H9 (cell line): ENCODE results near the gene TSPAN18. TPM values are rescaled to one million over a fixed set of nuclear protein-coding genes. Genes with fewer than 3 reads are reported as not detected.

Experiments
- DNase-seq: peaks from one replicate; pipeline ENCODE4 v3.0.0-alpha.2; 2017
- H2AFZ ChIP-seq: one replicate; pipeline ENCODE4 v1.6.1; 2013; ENCODE audit warnings: mild to moderate bottlenecking, low read length, control low read depth, moderate library complexity
- H2AK5ac ChIP-seq: 2 replicates; pipeline ENCODE4 v1.6.1; 2013; ENCODE audit warnings: low read length, control low read depth, mixed read lengths; ENCODE audit not compliant: insufficient read length
- H2BK120ac ChIP-seq: one replicate; pipeline ENCODE4 v1.6.1; 2013; ENCODE audit warnings: low read depth, mild to moderate bottlenecking, low read length, control low read depth, inconsistent platforms; ENCODE audit not compliant: poor library complexity, severe bottlenecking
- H2BK12ac ChIP-seq: 2 replicates; pipeline ENCODE4 v1.6.1; 2013; ENCODE audit warnings: low read length, control low read depth, mixed read lengths, low read depth; ENCODE audit not compliant: insufficient read length
- H2BK15ac ChIP-seq: 2 replicates; pipeline ENCODE4 v1.6.1; 2013; ENCODE audit warnings: low read depth, low read length, control low read depth
- H2BK20ac ChIP-seq: one replicate; pipeline ENCODE4 v1.6.1; 2013; ENCODE audit warnings: low read depth, mild to moderate bottlenecking, low read length, control low read depth, inconsistent platforms; ENCODE audit not compliant: poor library complexity, severe bottlenecking
- H2BK5ac ChIP-seq: 2 replicates; pipeline ENCODE4 v1.6.1; 2013; ENCODE audit warnings: low read length, control low read depth, mixed read lengths; ENCODE audit not compliant: insufficient read length
- H3K14ac ChIP-seq: 2 replicates; pipeline ENCODE4 v1.6.1; 2013; ENCODE audit warnings: low read length, control low read depth; ENCODE audit not compliant: insufficient read depth
- H3K18ac ChIP-seq: 2 replicates; pipeline ENCODE4 v1.6.1; 2013; ENCODE audit warnings: low read depth, mild to moderate bottlenecking, mixed read lengths, low read length, control low read depth; ENCODE audit not compliant: insufficient read length
- H3K23ac ChIP-seq: 2 replicates; pipeline ENCODE4 v1.6.1; 2013; ENCODE audit warnings: low read length, control low read depth, mixed read lengths, low read depth; ENCODE audit not compliant: insufficient read length
- H3K23me2 ChIP-seq: 2 replicates; pipeline ENCODE4 v1.6.1; 2013; ENCODE audit warnings: low read depth, mild to moderate bottlenecking, mixed read lengths, low read length, control low read depth; ENCODE audit not compliant: insufficient read length, poor library complexity, severe bottlenecking
- H3K27ac ChIP-seq: 2 replicates; pipeline ENCODE4 v1.5.1; 2013; ENCODE audit warnings: low read length, control low read depth, mixed read lengths, low read depth; ENCODE audit not compliant: insufficient read length
- H3K27me3 ChIP-seq: 2 replicates; pipeline ENCODE4 v1.6.1; 2013; ENCODE audit warnings: low read length, control low read depth, inconsistent platforms; ENCODE audit not compliant: insufficient read depth
- H3K4ac ChIP-seq: 2 replicates; pipeline ENCODE4 v1.6.1; 2013; ENCODE audit warnings: low read depth, mild to moderate bottlenecking, control low read depth, inconsistent platforms, low read length, moderate library complexity
- H3K4me1 ChIP-seq: 2 replicates; pipeline ENCODE4 v1.6.1; 2013; ENCODE audit warnings: low read length, control low read depth, inconsistent platforms; ENCODE audit not compliant: insufficient read depth
- H3K4me2 ChIP-seq: 2 replicates; pipeline ENCODE4 v1.6.1; 2013; ENCODE audit warnings: low read length, control low read depth, mixed read lengths; ENCODE audit not compliant: insufficient read length, insufficient read depth
- H3K56ac ChIP-seq: 2 replicates; pipeline ENCODE4 v1.6.1; 2013; ENCODE audit warnings: low read depth, mild to moderate bottlenecking, mixed read lengths, low read length, control low read depth; ENCODE audit not compliant: insufficient read length
- H3K79me1 ChIP-seq: 2 replicates; pipeline ENCODE4 v1.6.1; 2013; ENCODE audit warnings: low read depth, mild to moderate bottlenecking, moderate library complexity, low read length, control low read depth, inconsistent platforms; ENCODE audit not compliant: insufficient read depth, poor library complexity, severe bottlenecking
- H3K79me2 ChIP-seq: 2 replicates; pipeline ENCODE4 v1.6.1; 2013; ENCODE audit warnings: low read length, control low read depth, inconsistent platforms; ENCODE audit not compliant: insufficient read depth
- H3K9ac ChIP-seq: 2 replicates; pipeline ENCODE4 v1.6.1; 2013; ENCODE audit warnings: low read length, control low read depth, mixed read lengths; ENCODE audit not compliant: insufficient read length; ENCODE audit errors: extremely low read depth
- H3K9me3 ChIP-seq: one replicate; pipeline ENCODE4 v1.6.1; 2013; ENCODE audit warnings: low read depth, low read length, inconsistent platforms; ENCODE audit not compliant: control insufficient read depth
- H3T11ph ChIP-seq: one replicate; pipeline ENCODE4 v1.6.1; 2013; ENCODE audit warnings: mild to moderate bottlenecking, low read length, control low read depth, inconsistent platforms
- H4K20me1 ChIP-seq: one replicate; pipeline ENCODE4 v1.6.1; 2013; ENCODE audit not compliant: control insufficient read depth, insufficient read length, insufficient read depth
- H4K5ac ChIP-seq: 2 replicates; pipeline ENCODE4 v1.6.1; 2013; ENCODE audit warnings: low read depth, mild to moderate bottlenecking, mixed read lengths, low read length, control low read depth; ENCODE audit not compliant: insufficient read length
- H4K8ac ChIP-seq: replicated peaks from 2 replicates; pipeline ENCODE4 v1.6.1; 2013; ENCODE audit warnings: low read length, control low read depth, mixed read lengths, low read depth; ENCODE audit not compliant: insufficient read length
- H4K91ac ChIP-seq: 2 replicates; pipeline ENCODE4 v1.6.1; 2013; ENCODE audit warnings: low read depth, mild to moderate bottlenecking, moderate library complexity, mixed read lengths, low read length, control low read depth; ENCODE audit not compliant: insufficient read length
- H3K27ac Mint-ChIP-seq, 3 experiments: 2 replicates in 2 of 3; 3 replicates in 1 of 3; pipeline ENCODE4 v1.8.0; 2020 to 2021; ENCODE audit warnings: mixed read lengths in 3 of 3, mild to moderate bottlenecking in 1 of 3, moderate library complexity in 1 of 3
- H3K27me3 Mint-ChIP-seq: 2 replicates; pipeline ENCODE4 v1.8.0; 2021; ENCODE audit warnings: low read depth, mild to moderate bottlenecking, moderate library complexity, mixed read lengths
- H3K36me3 Mint-ChIP-seq, 3 experiments: 2 replicates in 2 of 3; 3 replicates in 1 of 3; pipeline ENCODE4 v1.8.0; 2020 to 2021; ENCODE audit warnings: low read depth in 3 of 3, mixed read lengths in 3 of 3; ENCODE audit not compliant: insufficient read depth in 1 of 3
- H3K4me1 Mint-ChIP-seq, 2 experiments: 2 replicates each; pipeline ENCODE4 v1.8.0; 2020; ENCODE audit warnings: mixed read lengths in 2 of 2
- H3K4me3 Mint-ChIP-seq, 2 experiments: 2 replicates in 1 of 2; 3 replicates in 1 of 2; pipeline ENCODE4 v1.8.0; 2020 to 2021; ENCODE audit warnings: mild to moderate bottlenecking in 2 of 2, mixed read lengths in 2 of 2, moderate library complexity in 1 of 2
- H3K9me3 Mint-ChIP-seq, 2 experiments: 2 replicates in 1 of 2; 3 replicates in 1 of 2; pipeline ENCODE4 v1.8.0; 2020; ENCODE audit warnings: mild to moderate bottlenecking in 2 of 2, mixed read lengths in 2 of 2, moderate library complexity in 1 of 2
- CTCF ChIP-seq: fragments of 200-600 bp; sonication (generic); conservative IDR thresholded peaks from 3 replicates; pipeline ENCODE4 v1.8.0; 2021; ENCODE audit warnings: antibody characterized with exemption, mild to moderate bottlenecking
- WGBS: extraction: QIAGEN DNeasy Blood & Tissue Kit; methylation state at CpG from one replicate; pipeline ENCODE4 v1.1.7; 2013; ENCODE audit warnings: missing lambda C conversion rate, low lambda C conversion rate, mixed read lengths; ENCODE audit not compliant: insufficient read length; ENCODE audit errors: extremely low coverage; 5-methylcytosine and 5-hydroxymethylcytosine counted together
- total RNA-seq: library from RNA; stranded (reverse); gene quantifications from 2 replicates; pipeline ENCODE4 v1.2.1, GENCODE V29; 2021

The TSPAN18 gene
- total RNA-seq, 1 experiment from 2014 or later = 25.3 TPM

GRCh38 chr11:44934110-44934509 lies 207.3 kb downstream of the TSPAN18 start:
- Mint-ChIP-seq H3K36me3 (peaks cover 3 to 29% (median 21%) of the 10 kb centered on the region in 3 experiments; a peak in 6 of 7 replicates), H3K27ac (no peak overlapping the region), H3K4me1 (peaks cover 25 to 55% of the 10 kb centered on the region in 2 experiments), H3K9me3 (no peaks in the 10 kb centered on the region), H3K27me3 (peaks cover 7% of the 10 kb centered on the region), H3K4me3 (no peak overlapping the region)
- H2BK5ac ChIP-seq = no peak overlapping the region
- no peak overlapping the region for H2BK20ac ChIP-seq
- H3K4me1 ChIP-seq = peaks cover 2% of the 10 kb centered on the region; the same call in 1 of the 2 replicates
- H4K8ac ChIP-seq = no peak overlapping the region
- no peak overlapping the region for H2AK5ac ChIP-seq
- no peak overlapping the region for H3K23ac ChIP-seq
- no peak overlapping the region for H3K14ac ChIP-seq
- no peak overlapping the region for H2BK120ac ChIP-seq
- H3K9ac ChIP-seq = no peak overlapping the region
- no peak for DNase-seq
- no peak overlapping the region for H4K5ac ChIP-seq
- H3K4me2 ChIP-seq = no peak overlapping the region
- no peaks in the 10 kb centered on the region for H3K9me3 ChIP-seq
- no peaks in the 10 kb centered on the region for H3K79me1 ChIP-seq
- H3K4ac ChIP-seq = no peak overlapping the region
- no peaks in the 10 kb centered on the region for H3K23me2 ChIP-seq
- no peak overlapping the region for H2AFZ ChIP-seq
- H3T11ph ChIP-seq = no peak overlapping the region
- no peak overlapping the region for H2BK15ac ChIP-seq
- no peak overlapping the region for H4K91ac ChIP-seq
- no peak for TF ChIP-seq CTCF
- no peak overlapping the region for H3K27ac ChIP-seq
- no peak overlapping the region for H3K18ac ChIP-seq
- no peaks in the 10 kb centered on the region for H4K20me1 ChIP-seq
- H3K27me3 ChIP-seq = no peaks in the 10 kb centered on the region
- no peaks in the 10 kb centered on the region for H3K79me2 ChIP-seq
- no CpG with 5 or more reads among the region's 2 CpGs for WGBS
- no peak overlapping the region for H2BK12ac ChIP-seq
- H3K56ac ChIP-seq = no peak overlapping the region
